Stimulated activated CD4-positive, alpha-beta T cell treated with anti-CD3 and anti-CD28 coated beads, TNF-alpha, amount 100 ng/mL, for 24 hours (primary cell): ENCODE data around the gene GNPDA2.
A peak's percentile ranks its signal among the peaks of the same experiment; 100 is the strongest.

Experiments used
- DNase-seq, 3 experiments: peaks; one replicate each; pipeline ENCODE4 v3.0.0-alpha.2; 2020; ENCODE audit warnings: low read depth in 3 of 3

The GNPDA2 gene

GRCh38 chr4:44679060-44679459, 47.3 kb downstream of the GNPDA2 start:
- DNase-seq: no peak

GRCh38 chr4:44678094-44679041, 48.0 kb downstream of the GNPDA2 start, which contains the start of gene GUF1:
TSS of gene GUF1 (plus strand) at chr4:44678420. CDS start at chr4:44678623, 203 bp downstream.
- peak; percentile 83 to 85 (median 83) for DNase-seq

GRCh38 chr4:44675366-44675765, 51.0 kb downstream of the GNPDA2 start:
- no peak for DNase-seq

GRCh38 chr4:44674471-44674870, 51.9 kb downstream of the GNPDA2 start:
- no peak for DNase-seq

- DNase-seq: no peak
These were observed 54.7 kb downstream of the GNPDA2 start for GRCh38 chr4:44671636-44672035.

- no peak for DNase-seq
These were observed 55.7 kb downstream of the GNPDA2 start for GRCh38 chr4:44670506-44671199.

GRCh38 chr4:44668526-44668925, 57.8 kb downstream of the GNPDA2 start:
- DNase-seq: no peak

- no peak for DNase-seq
These were observed 62.7 kb downstream of the GNPDA2 start for GRCh38 chr4:44663539-44664263.

- DNase-seq: no peak
These were observed 63.7 kb downstream of the GNPDA2 start for GRCh38 chr4:44662623-44663005.

GRCh38 chr4:44661940-44662622, 64.3 kb downstream of the GNPDA2 start:
- no peak for DNase-seq

GRCh38 chr4:44660396-44660795, 66.0 kb downstream of the GNPDA2 start:
- DNase-seq: no peak

- DNase-seq: no peak
These were observed 74.4 kb downstream of the GNPDA2 start for GRCh38 chr4:44652002-44652401.
